Nephron progenitor cell (in vitro differentiated cells): Measurements from ENCODE around the gene PEAK3.

Experiments
- DNase-seq: peaks from one replicate; pipeline ENCODE4 v3.0.0; 2021
- H3K27ac Mint-ChIP-seq: 2 replicates; pipeline ENCODE4 v1.8.0; 2021; ENCODE audit warnings: mild to moderate bottlenecking, moderate library complexity, mixed read lengths
- H3K27me3 Mint-ChIP-seq: 2 replicates; pipeline ENCODE4 v1.8.0; 2021; ENCODE audit warnings: mild to moderate bottlenecking, low read depth, mixed read lengths; ENCODE audit not compliant: poor library complexity
- H3K36me3 Mint-ChIP-seq: 2 replicates; pipeline ENCODE4 v1.8.0; 2021; ENCODE audit warnings: low read depth, mixed read lengths
- H3K4me1 Mint-ChIP-seq: 2 replicates; pipeline ENCODE4 v1.8.0; 2021; ENCODE audit warnings: mixed read lengths
- H3K4me3 Mint-ChIP-seq: 2 replicates; pipeline ENCODE4 v1.8.0; 2021; ENCODE audit warnings: mild to moderate bottlenecking, moderate library complexity, mixed read lengths
- H3K9me3 Mint-ChIP-seq: 2 replicates; pipeline ENCODE4 v1.8.0; 2021; ENCODE audit warnings: mild to moderate bottlenecking, moderate library complexity, mixed read lengths
- TF ChIP-seq, protein P1 (sequence below): fragments of 200-600 bp; sonication (generic); IDR thresholded peaks from 2 replicates; pipeline ENCODE4 v1.5.0; 2021; ENCODE audit warnings: antibody characterized with exemption

PEAK3 gene

DNA sequence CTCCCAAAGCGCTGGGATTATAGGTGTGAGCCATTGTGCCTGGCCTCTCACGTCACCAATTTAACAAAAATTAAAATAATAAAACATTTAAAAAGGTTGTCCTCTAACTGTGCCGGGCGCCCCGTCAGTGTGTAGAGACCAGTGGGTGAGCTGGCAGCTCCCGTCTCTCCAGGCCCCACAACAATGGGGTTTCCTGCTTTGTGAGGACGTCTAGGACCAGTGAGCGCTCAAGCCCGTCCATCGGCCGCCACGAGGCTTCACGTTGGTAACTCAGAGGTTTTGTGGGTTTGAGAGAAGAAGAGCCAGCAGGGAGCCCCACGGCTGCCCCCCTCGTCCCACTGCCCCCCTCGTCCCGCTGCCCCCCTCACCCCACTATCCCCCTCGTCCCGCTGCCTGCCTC is 41.7 kb upstream of the PEAK3 start:
- no peaks in the 10 kb centered on the region for H3K27me3 Mint-ChIP-seq
- no peak for DNase-seq
- H3K27ac Mint-ChIP-seq: peak overlapping the region; percentile 66
- H3K36me3 Mint-ChIP-seq: peaks cover 7% of the 10 kb centered on the region
- peaks cover 49% of the 10 kb centered on the region for H3K4me1 Mint-ChIP-seq
- TF ChIP-seq, protein P1, sequence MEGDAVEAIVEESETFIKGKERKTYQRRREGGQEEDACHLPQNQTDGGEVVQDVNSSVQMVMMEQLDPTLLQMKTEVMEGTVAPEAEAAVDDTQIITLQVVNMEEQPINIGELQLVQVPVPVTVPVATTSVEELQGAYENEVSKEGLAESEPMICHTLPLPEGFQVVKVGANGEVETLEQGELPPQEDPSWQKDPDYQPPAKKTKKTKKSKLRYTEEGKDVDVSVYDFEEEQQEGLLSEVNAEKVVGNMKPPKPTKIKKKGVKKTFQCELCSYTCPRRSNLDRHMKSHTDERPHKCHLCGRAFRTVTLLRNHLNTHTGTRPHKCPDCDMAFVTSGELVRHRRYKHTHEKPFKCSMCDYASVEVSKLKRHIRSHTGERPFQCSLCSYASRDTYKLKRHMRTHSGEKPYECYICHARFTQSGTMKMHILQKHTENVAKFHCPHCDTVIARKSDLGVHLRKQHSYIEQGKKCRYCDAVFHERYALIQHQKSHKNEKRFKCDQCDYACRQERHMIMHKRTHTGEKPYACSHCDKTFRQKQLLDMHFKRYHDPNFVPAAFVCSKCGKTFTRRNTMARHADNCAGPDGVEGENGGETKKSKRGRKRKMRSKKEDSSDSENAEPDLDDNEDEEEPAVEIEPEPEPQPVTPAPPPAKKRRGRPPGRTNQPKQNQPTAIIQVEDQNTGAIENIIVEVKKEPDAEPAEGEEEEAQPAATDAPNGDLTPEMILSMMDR: no peak
- H3K9me3 Mint-ChIP-seq: no peaks in the 10 kb centered on the region
- H3K4me3 Mint-ChIP-seq: no peak overlapping the region

GRCh38 chr19:2321565-2322283 is 39.7 kb upstream of the PEAK3 start:
- DNase-seq: no peak
- peaks cover 7% of the 10 kb centered on the region for H3K36me3 Mint-ChIP-seq
- TF ChIP-seq, protein P1: no peak
- H3K4me3 Mint-ChIP-seq: no peak overlapping the region
- peaks cover 48% of the 10 kb centered on the region for H3K4me1 Mint-ChIP-seq
- no peak overlapping the region for H3K27ac Mint-ChIP-seq
- H3K27me3 Mint-ChIP-seq: peaks cover 7% of the 10 kb centered on the region
- no peaks in the 10 kb centered on the region for H3K9me3 Mint-ChIP-seq

DNA sequence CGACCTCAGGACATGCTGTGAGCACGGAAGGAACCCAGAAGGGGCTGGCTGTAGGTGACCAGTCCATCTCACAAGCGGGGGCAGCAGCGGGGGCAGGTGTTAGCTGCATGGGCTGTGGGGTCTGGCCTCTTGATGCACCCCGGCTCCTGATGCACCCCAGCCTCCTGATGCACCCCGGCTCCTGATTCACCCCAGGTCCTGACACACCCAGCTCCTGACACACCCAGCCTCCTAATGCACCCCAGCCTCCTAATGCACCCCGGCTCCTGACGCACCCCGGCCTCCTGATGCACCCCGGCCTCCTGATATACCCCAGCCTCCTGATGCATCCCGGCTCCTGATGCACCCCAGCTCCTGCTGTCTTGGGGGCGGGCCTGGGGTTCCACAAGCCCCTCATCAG is 39.0 kb upstream of the PEAK3 start:
- peaks cover 9% of the 10 kb centered on the region for H3K27me3 Mint-ChIP-seq
- no peak overlapping the region for H3K4me3 Mint-ChIP-seq
- no peak for DNase-seq
- peaks cover 3% of the 10 kb centered on the region for H3K36me3 Mint-ChIP-seq
- no peak overlapping the region for H3K27ac Mint-ChIP-seq
- peaks cover 48% of the 10 kb centered on the region for H3K4me1 Mint-ChIP-seq
- peaks cover 1% of the 10 kb centered on the region for H3K9me3 Mint-ChIP-seq
- TF ChIP-seq, protein P1: no peak

DNA sequence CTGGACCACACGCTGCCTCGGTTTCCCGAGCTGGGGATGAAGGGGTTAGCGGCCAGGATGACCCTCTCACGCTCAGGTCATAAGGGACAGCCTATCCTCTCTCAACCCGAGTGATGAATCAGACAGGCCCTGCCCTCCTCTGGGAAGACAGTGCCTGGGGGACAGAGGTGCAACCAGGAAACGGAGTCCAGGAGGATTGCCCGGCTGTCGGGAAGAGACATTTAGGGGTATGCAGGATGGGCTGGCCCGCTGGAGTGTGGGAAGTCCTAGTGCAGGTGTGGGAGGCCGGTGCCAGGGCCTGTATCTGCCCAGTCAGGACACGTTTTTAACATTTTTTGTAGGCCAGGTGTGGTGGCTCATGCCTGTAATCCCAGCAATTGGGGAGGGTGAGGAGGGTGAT is 38.1 kb upstream of the PEAK3 start:
- Mint-ChIP-seq H3K36me3 (peaks cover 2% of the 10 kb centered on the region), H3K27me3 (peaks cover 18% of the 10 kb centered on the region), H3K4me1 (peaks cover 44% of the 10 kb centered on the region), H3K9me3 (peaks cover 10% of the 10 kb centered on the region), H3K4me3 (no peak overlapping the region), H3K27ac (no peak overlapping the region)
- TF ChIP-seq, protein P1: no peak
- no peak for DNase-seq

DNA sequence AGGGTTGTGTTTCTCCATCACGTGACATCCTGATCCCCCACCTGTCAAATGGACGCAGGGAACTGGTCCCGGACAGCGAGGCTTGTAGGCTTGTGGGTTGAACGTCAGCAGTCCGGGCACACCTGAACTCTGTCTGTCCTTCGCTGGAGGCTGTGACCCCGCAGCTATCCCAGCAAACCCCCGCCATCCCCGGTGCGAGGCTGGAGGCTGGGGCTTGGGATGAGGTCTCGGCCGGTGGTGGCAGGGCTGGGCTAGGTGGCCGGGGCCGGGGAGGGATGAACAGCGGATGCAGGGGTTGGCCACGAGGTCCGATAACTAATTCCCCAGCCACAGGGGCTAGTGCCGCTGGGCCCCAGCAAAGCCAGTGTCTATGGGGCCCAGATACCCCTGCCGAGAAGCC is 37.6 kb upstream of the PEAK3 start:
- H3K27ac Mint-ChIP-seq: no peak overlapping the region
- peaks cover 23% of the 10 kb centered on the region for H3K27me3 Mint-ChIP-seq
- TF ChIP-seq, protein P1: no peak
- peaks cover 5% of the 10 kb centered on the region for H3K36me3 Mint-ChIP-seq
- H3K4me1 Mint-ChIP-seq: peaks cover 39% of the 10 kb centered on the region
- DNase-seq: no peak
- peaks cover 15% of the 10 kb centered on the region for H3K9me3 Mint-ChIP-seq
- no peak overlapping the region for H3K4me3 Mint-ChIP-seq

DNA sequence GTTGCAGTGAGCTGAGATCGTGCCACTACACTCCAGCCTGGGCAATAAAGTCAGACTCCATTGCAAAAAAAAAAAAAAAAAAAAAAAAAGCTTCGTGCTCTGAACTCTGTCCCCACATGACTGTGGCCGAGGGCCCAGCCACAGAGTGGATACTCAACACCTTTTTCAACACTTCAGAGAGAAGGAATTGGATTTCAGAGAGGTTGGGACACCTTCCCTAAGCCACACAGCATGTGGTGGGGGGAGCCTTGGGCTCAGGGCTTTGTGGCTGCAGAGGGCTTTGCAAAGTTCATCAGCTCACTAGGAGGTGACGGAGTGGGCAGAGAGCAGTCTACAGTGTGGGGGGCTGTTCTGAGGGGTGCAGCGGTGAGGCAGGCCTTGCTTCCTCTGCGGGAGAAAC is 36.9 kb upstream of the PEAK3 start:
- peaks cover 29% of the 10 kb centered on the region for H3K27me3 Mint-ChIP-seq
- TF ChIP-seq, protein P1: no peak
- H3K36me3 Mint-ChIP-seq: peaks cover 5% of the 10 kb centered on the region
- H3K9me3 Mint-ChIP-seq: peaks cover 22% of the 10 kb centered on the region
- peaks cover 32% of the 10 kb centered on the region for H3K4me1 Mint-ChIP-seq
- no peak overlapping the region for H3K27ac Mint-ChIP-seq
- DNase-seq: no peak
- H3K4me3 Mint-ChIP-seq: no peak overlapping the region
